Suprapubic skin (tissue), 3 donors: Measurements from ENCODE around the gene NRXN3.
"Not testable (repeated sequence)": the region's sequence is repeated elsewhere in the genome, so short reads cannot be mapped to it uniquely, and the experiment has no call there.

Source experiments
- POLR2A ChIP-seq, 2 donors: fragments of 450-650 bp; IDR thresholded peaks; one replicate each; pipeline ENCODE4 v1.6.1; 2017; ENCODE audit warnings: antibody characterized with exemption in 2 of 2, mild to moderate bottlenecking in 2 of 2, moderate library complexity in 2 of 2
- TF ChIP-seq, protein P1 (sequence below), 2 donors: fragments of 200-600 bp in 1 of 2; fragments of 450-650 bp in 1 of 2; sonication (generic) in 1 of 2; IDR thresholded peaks; one replicate each; pipeline ENCODE4 v1.5.1; 2016 to 2019; ENCODE audit warnings: antibody characterized with exemption in 2 of 2, mild to moderate bottlenecking in 1 of 2, moderate library complexity in 1 of 2

DNA sequence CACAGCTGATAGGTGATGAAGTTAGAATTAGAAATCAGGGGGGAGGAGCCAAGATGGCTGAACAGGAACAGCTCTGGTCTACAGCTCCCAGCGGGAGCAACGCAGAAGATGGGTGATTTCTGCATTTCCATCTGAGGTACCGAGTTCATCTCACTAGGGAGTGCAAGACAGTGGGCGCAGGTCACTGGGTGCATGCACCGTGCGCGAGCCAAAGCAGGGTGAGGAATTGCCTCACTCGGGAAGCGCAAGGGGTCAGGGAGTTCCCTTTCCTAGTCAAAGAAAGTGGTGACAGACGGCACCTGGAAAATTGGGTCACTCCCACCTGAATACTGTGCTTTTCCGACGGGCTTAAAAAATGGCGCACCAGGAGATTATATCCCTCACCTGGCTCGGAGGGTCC lies 1597.5 kb downstream of the NRXN3 start:
- TF ChIP-seq, protein P1, sequence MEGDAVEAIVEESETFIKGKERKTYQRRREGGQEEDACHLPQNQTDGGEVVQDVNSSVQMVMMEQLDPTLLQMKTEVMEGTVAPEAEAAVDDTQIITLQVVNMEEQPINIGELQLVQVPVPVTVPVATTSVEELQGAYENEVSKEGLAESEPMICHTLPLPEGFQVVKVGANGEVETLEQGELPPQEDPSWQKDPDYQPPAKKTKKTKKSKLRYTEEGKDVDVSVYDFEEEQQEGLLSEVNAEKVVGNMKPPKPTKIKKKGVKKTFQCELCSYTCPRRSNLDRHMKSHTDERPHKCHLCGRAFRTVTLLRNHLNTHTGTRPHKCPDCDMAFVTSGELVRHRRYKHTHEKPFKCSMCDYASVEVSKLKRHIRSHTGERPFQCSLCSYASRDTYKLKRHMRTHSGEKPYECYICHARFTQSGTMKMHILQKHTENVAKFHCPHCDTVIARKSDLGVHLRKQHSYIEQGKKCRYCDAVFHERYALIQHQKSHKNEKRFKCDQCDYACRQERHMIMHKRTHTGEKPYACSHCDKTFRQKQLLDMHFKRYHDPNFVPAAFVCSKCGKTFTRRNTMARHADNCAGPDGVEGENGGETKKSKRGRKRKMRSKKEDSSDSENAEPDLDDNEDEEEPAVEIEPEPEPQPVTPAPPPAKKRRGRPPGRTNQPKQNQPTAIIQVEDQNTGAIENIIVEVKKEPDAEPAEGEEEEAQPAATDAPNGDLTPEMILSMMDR (IDR thresholded peaks at IDR 0.05), result not testable (repeated sequence)
- TF ChIP-seq POLR2A (IDR thresholded peaks at IDR 0.05), result not testable (repeated sequence)
